ENCODE results near the gene MOB1A. TPM values are rescaled to one million over a fixed set of nuclear protein-coding genes. Genes with fewer than 3 reads are reported as not detected.

MOB1A gene
- total RNA-seq, 1 experiment from 2014 or later = 132 TPM

GRCh38 chr2:74181739-74182138 lies 3.1 kb upstream of the MOB1A start:
- ChIA-PET CTCF (no interaction called here), POLR2A (interaction anchor here (0.7 to 2.0 kb wide), 4 partner anchors 17 to 1535 kb away, joined by 3 to 8 read pairs (median 4); partner anchors contain the start of gene MTHFD2), RAD21 (ENCODE audit: low non-redundant PET in 1 of 2, low total read pairs in 2 of 2, uncharacterized antibody in 2 of 2, unreplicated experiment in 2 of 2) (no interaction called here)
- no peak overlapping the region for H3K27ac ChIP-seq (ENCODE audit: low read depth, low read length)
- TF ChIP-seq EZH2 (IDR thresholded peaks at IDR 0.05) (no peak), REST (IDR thresholded peaks at IDR 0.05; ENCODE audit: low read depth) (no peak)
- no peaks in the 10 kb centered on the region for H4K20me1 ChIP-seq (ENCODE audit: insufficient read depth)
- no peaks in the 10 kb centered on the region for H3K27me3 ChIP-seq (ENCODE audit: insufficient read depth, low read length)
- no peak for ATAC-seq
- H3K4me3 ChIP-seq (replicated peaks in 1 of 2; ENCODE audit: low read depth in 1 of 2, low read length in 2 of 2) = no peak overlapping the region
- H3K36me3 ChIP-seq (ENCODE audit: control insufficient read depth in 1 of 2, insufficient read depth in 2 of 2, low read length in 2 of 2) = no peaks in the 10 kb centered on the region; a peak in 1 of 4 replicates
- H3K9me3 ChIP-seq (ENCODE audit: control insufficient read depth in 1 of 2, insufficient read depth in 1 of 2, low read depth in 1 of 2, low read length in 2 of 2) = no peaks in the 10 kb centered on the region
- peaks cover 8 to 17% of the 10 kb centered on the region in 2 experiments; a peak in 3 of 4 replicates for H3K4me1 ChIP-seq (ENCODE audit: control insufficient read depth in 1 of 2, insufficient read depth in 2 of 2, low read length in 2 of 2)
- H3K9ac ChIP-seq (ENCODE audit: low read length) = no peak overlapping the region
- no peak overlapping the region for H2AFZ ChIP-seq (ENCODE audit: low read depth, low read length, poor library complexity, severe bottlenecking)
- peaks cover 19% of the 10 kb centered on the region for H3K79me2 ChIP-seq (ENCODE audit: insufficient read depth, low read length)
- DNase-seq (ENCODE audit: low read depth, low spot score) = no peak
- no peak overlapping the region for H3K4me2 ChIP-seq (ENCODE audit: low read length)
- BruUV-seq (replicated peaks) = no TSS peak
- intact Hi-C loops (cut with micrococcal nuclease) = no loop called here
- no peaks in the 10 kb centered on the region for H3K9me2 ChIP-seq (ENCODE audit: insufficient read depth)
